ENCODE results near the gene SELENOO.

DNA sequence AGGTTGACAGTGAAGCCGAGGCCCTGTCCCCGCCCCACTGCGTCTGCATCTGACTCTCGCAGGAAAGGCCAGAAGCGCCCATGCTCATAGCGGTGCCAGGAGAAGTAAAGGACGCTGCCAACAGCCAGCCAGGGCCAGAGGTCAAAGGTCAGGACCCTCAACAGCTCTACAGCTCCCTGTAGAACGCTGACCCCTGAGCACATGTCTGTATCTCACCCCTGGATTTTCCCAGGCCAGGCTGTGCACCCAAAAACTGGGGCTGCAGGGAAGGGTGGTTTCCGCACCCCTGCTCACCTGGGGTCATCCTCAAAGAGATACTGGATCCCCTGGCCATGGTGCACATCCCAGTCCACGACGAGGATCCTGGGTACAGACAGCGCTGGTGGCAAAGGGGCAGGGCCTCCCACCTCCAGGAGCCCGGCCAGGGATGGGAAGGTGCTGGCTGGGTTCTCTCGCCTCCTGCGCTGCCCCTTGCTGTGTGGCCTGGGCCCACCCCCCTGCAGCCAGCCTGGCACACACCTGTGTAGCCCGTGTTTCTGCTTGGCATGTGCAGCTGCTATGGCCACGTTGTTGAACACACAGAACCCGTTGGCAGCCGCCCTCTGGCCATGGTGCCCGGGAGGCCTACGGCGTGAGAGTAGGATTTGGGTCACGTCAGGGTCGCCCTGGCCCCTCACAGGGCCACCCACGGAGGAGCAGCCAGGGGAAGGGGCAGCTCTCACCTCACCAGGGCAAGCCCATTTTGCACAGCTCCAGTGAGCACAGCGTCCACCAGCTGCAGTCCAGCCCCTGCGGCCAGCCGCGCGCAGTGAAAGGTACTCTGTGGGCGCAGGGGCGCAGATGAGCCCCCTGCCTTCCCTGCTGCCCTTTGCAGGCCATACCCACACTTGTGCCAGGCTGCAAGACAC is 48.8 kb downstream of the SELENOO start:
- TF ChIP-seq, protein P1, sequence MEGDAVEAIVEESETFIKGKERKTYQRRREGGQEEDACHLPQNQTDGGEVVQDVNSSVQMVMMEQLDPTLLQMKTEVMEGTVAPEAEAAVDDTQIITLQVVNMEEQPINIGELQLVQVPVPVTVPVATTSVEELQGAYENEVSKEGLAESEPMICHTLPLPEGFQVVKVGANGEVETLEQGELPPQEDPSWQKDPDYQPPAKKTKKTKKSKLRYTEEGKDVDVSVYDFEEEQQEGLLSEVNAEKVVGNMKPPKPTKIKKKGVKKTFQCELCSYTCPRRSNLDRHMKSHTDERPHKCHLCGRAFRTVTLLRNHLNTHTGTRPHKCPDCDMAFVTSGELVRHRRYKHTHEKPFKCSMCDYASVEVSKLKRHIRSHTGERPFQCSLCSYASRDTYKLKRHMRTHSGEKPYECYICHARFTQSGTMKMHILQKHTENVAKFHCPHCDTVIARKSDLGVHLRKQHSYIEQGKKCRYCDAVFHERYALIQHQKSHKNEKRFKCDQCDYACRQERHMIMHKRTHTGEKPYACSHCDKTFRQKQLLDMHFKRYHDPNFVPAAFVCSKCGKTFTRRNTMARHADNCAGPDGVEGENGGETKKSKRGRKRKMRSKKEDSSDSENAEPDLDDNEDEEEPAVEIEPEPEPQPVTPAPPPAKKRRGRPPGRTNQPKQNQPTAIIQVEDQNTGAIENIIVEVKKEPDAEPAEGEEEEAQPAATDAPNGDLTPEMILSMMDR (IDR thresholded peaks at IDR 0.05; ENCODE audit: poor library complexity) = no peak
- no peak for TF ChIP-seq EZH2phosphoT487 (IDR thresholded peaks at IDR 0.05; ENCODE audit: low read depth, severe bottlenecking, unreplicated experiment)

All from hepatocyte (in vitro differentiated cells).